ENCODE measurements around the gene DPP10.

DNA sequence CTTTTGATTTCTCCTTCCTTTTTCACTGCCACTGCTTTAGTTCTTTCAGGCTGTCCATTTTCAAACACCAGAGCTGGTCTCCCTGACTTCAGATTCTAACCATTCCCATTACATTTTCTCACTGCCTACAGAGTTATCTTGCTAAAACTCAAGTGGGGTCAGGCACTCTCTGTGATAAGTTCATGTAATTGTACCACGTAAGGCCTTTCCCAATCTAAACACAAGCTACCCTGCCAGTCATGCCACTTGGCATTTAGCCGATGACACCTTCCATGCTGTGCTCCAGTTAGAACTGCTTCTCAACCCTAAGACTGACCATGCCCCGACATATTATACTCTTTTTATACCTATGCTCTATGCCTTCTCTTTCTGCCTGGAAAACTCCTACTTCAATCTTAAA lies 592.4 kb downstream of the DPP10 start:
- TF ChIP-seq EZH2 (IDR thresholded peaks at IDR 0.05; ENCODE audit: insufficient read depth, low read length), result no peak
- TF ChIP-seq CTCF (IDR thresholded peaks at IDR 0.05; ENCODE audit: insufficient read depth, low read depth, low read length), result no peak
